Myocyte (in vitro differentiated cells): Measurements from ENCODE around the gene RBM20. TPM values are rescaled to one million over a fixed set of nuclear protein-coding genes. Genes with fewer than 3 reads are reported as not detected.
"Not testable (repeated sequence)": the region's sequence is repeated elsewhere in the genome, so short reads cannot be mapped to it uniquely, and the experiment has no call there.

Experiments used
- DNase-seq: peaks from one replicate; pipeline ENCODE4 v3.0.0-alpha.2; 2012; ENCODE audit warnings: low read depth
- total RNA-seq: library from RNA; depleted of rRNA; stranded (reverse); fragments of >200 nt; gene quantifications from 2 replicates; pipeline ENCODE4 v1.2.3, GENCODE V29; 2014

The RBM20 gene
- total RNA-seq, 1 donor from 2014 or later = 2.6 TPM

DNA sequence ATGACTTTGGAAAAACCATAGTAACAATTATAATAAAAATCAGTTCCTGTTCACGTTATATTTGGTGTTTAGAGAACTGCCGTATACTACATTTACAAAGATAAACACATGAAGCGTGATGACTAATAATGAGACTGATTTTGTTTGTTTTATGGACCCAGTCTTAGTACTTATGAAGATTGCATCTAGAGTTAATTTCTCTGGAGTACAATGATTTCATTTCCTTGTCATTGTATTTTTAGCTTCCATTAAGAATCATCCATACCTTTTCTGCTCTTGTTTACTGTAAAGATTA lies 2.9 kb downstream of the RBM20 start:
- DNase-seq = no peak

GRCh38 chr10:110648692-110649346 lies 4.7 kb downstream of the RBM20 start:
- peak; percentile 50 for DNase-seq

GRCh38 chr10:110649347-110650264 lies 5.5 kb downstream of the RBM20 start:
- DNase-seq = no peak

GRCh38 chr10:110650265-110650668 lies 6.1 kb downstream of the RBM20 start:
- peak; percentile 49 for DNase-seq

- peak; percentile 87 for DNase-seq
Measured at GRCh38 chr10:110651044-110651958, 7.2 kb downstream of the RBM20 start.

GRCh38 chr10:110652475-110653118 lies 8.5 kb downstream of the RBM20 start:
- DNase-seq = no peak

DNA sequence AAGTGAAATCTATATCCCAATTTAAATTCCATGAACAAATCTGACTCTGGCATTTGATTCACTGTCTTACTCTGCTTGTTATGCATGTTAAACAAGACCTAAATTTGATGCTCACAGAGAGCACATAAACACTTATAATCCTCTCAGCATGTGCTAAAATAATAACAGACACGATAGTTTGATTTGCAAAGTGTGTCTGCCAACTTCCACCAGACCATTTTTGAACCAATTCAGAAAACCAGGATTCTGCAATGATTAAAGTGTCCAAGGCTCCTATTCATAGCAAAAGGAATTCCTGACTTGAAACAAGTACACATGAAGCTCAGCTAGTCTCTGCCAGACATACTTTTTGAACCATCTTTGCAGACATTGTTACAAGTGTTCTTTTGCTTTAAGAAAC lies 11.2 kb downstream of the RBM20 start:
- DNase-seq = no peak

- no peak for DNase-seq
Measured at GRCh38 chr10:110656612-110657011, 12.5 kb downstream of the RBM20 start.

DNA sequence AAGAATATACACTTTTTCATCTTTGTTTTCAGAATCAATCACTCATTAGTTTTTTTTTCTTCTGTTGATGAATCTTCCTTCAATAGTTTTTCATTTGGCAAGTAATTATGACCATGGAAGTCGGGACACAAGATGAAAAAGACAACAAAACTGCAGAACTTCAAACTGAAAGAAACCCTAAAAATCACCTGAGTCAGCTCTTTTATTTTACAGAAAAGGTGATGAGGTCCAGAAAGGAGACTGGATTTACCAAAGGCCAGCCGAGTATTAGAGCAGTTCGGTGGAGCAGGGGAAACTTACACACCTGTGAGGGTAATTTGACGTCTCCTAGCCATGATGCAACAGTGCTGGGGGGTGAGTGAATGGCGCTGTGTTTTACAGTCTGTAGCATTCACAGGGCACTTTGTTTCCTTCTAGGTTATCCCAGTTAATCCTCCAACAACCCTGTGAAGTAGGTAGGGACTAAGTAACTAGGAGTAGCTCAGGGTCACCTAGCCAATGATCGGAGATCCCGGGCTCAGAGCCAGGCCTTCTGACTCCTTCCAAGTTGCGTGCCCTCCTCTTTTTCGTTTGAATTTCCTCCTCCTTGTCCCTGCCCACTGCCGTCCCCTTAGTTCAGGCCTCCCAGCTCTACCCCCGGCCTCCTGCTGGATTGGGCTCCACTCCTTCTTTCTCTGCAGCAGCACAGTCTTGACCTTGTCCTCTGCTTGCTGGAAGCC lies 14.0 kb downstream of the RBM20 start:
- DNase-seq = no peak

- DNase-seq = no peak
Measured at GRCh38 chr10:110659558-110659957, 15.4 kb downstream of the RBM20 start.

GRCh38 chr10:110660289-110660688 lies 16.2 kb downstream of the RBM20 start:
- not testable (repeated sequence) for DNase-seq

DNA sequence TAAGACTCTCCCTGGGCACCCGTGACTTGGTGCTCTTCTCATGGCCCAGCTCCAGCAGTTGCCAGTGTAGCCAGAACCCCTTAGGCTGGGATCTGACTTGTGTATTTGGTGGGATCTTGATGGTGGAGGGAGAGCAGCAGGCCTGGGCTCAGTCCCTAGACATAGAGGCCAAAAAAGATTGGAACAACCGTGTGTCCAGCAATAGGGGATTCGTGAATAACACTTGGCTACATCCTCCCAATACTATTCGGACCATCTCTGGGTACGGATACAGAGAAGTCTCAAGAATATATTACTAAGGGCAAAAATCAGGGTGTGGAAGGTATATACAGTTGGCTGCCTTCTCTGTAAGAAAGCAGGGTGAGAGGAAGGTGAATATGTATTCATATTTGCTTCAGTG lies 17.2 kb downstream of the RBM20 start:
- DNase-seq = no peak

DNA sequence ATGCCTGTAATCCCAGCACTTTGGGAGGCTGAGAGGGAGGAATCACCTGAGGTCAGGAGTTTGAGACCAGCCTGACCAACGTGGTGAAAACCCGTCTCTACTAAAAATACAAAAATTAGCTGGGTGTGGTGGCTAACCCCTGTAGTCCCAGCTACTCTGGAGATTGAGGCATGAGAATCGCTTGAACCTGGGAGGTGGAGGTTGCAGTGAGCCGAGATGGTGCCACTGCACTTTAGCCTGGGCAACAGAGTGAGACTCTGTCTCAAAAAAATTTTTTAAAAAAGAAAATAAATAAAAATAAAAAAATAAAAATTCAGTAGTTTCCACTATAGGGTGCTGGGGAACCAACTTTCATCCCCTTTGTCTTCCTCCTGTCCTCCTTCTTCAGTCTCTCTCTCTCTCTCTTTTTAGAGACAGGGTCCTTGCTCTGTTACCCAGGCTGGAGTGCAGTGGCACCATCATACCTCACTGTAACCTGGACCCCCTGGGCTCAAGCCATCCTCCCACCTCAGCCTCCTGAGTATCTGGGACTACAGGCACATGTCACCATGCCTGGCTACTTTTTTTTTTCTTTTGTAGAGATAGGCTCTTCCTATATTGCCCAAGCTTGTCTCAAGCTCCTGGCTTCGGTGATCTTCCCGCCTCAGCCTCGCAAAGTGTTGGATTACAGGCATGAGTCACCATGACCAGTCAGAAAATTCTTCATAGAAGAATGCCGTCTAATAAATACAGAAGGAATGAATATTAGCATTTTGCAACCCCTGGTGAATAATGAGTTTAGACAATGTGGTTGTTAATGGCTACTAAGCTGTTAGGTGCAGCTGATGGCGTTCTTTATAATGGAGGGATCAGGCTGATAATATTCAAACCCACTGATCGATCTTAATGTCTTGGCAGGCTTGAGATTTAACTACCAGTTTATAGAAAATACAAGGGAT lies 20.6 kb downstream of the RBM20 start:
- peak; percentile 73 for DNase-seq

- DNase-seq = not testable (repeated sequence)
Measured at GRCh38 chr10:110666259-110666658, 22.1 kb downstream of the RBM20 start.

- no peak for DNase-seq
Measured at GRCh38 chr10:110666673-110667072, 22.5 kb downstream of the RBM20 start.

DNA sequence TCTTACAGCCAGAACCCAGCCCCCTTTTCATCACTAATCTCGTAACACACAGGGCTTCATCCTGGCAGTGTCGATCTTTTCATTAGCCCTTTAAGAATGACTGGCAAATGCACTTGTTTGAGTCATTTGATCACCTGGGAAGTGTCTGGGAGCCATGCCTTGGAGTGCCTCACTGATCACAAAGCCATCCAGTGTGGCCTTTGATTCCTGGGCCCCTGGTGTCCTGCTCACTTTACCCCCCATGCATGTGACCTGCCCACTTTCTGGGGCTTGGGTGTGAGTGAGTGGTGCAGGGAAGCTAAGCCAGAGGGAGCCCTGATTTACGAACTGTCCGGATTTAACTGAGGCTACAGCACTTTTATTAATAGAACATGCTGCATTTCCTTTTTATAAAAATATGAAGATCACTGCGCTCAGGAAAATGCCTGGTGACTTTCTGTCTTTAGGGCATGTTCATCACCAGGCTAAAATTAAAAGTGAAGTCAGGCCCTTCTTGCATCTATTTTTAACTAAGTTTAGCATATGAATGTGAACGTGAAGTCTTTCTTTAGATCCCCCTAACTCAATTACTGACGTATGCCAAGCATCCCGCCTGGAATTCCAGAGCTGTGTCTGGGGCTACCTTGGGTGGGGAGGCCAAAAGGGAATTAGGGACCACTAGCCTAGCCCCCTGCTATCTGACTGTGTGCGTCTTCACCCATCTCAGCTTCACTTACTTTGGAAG lies 23.6 kb downstream of the RBM20 start:
- DNase-seq = peak; percentile 84

- DNase-seq = peak; percentile 57
Measured at GRCh38 chr10:110668443-110668842, 24.3 kb downstream of the RBM20 start.

GRCh38 chr10:110670335-110670734 lies 26.2 kb downstream of the RBM20 start:
- no peak for DNase-seq
